PC-3 (cell line): ENCODE results near the gene FXYD5. TPM values are rescaled to one million over a fixed set of nuclear protein-coding genes. Genes with fewer than 3 reads are reported as not detected.
A peak's percentile ranks its signal among the peaks of the same experiment; 100 is the strongest.

Experiments used
- ATAC-seq: fragments of 200-7000 bp; cut with Tn5 transposase; 2 replicates; pipeline ENCODE4 v1.9.1; 2020; ENCODE audit warnings: mild to moderate bottlenecking, moderate library complexity
- BruUV-seq: library from RNA; stranded (reverse); fragments of 400-500 nt; replicated peaks from 2 replicates; lab custom pipeline; 2021; lab: Mats Ljungman, UMichigan
- CTCF ChIA-PET: fragments of 300-600 bp; sonication (Branson Sonifier 250); formaldehyde crosslinking; loops from one replicate; lab custom pipeline; 2022; ENCODE audit warnings: antibody characterized with exemption; lab: Charles Lee
- POLR2A ChIA-PET: fragments of 300-600 bp; sonication (Branson Sonifier 250); formaldehyde crosslinking; loops from one replicate; lab custom pipeline; 2022; ENCODE audit warnings: antibody characterized with exemption; ENCODE audit not compliant: unreplicated experiment; lab: Charles Lee
- DNase-seq: peaks from one replicate; pipeline ENCODE4 v3.0.0-alpha.2; 2015
- H2AFZ ChIP-seq: fragments of 300-600 bp; sonication (generic); 2 replicates; pipeline ENCODE4 v1.6.0; 2016; ENCODE audit warnings: antibody characterized with exemption, low read length
- H3F3A ChIP-seq: fragments of 300-600 bp; sonication (generic); one replicate; pipeline ENCODE4 v1.6.0; 2017; ENCODE audit warnings: antibody characterized with exemption, low read length, control low read depth, mild to moderate bottlenecking; ENCODE audit not compliant: unreplicated experiment
- H3K27ac ChIP-seq: fragments of 300-600 bp; sonication (generic); 2 replicates; pipeline ENCODE4 v1.5.1; 2016; ENCODE audit warnings: mild to moderate bottlenecking, low read length
- H3K27me3 ChIP-seq: fragments of 300-600 bp; sonication (generic); 2 replicates; pipeline ENCODE4 v1.6.1; 2016; ENCODE audit warnings: low read length, mixed read lengths
- H3K36me3 ChIP-seq: fragments of 300-600 bp; sonication (generic); 2 replicates; pipeline ENCODE4 v1.6.1; 2016; ENCODE audit warnings: low read depth, mixed run types, low read length, mixed read lengths
- H3K4me1 ChIP-seq: fragments of 300-600 bp; sonication (generic); 2 replicates; pipeline ENCODE4 v1.5.1; 2016; ENCODE audit warnings: low read length; ENCODE audit not compliant: insufficient read depth
- H3K4me2 ChIP-seq: fragments of 300-600 bp; sonication (generic); 2 replicates; pipeline ENCODE4 v1.6.0; 2016; ENCODE audit warnings: low read length
- H3K4me3 ChIP-seq: fragments of 300-600 bp; sonication (generic); 2 replicates; pipeline ENCODE4 v1.5.1; 2016; ENCODE audit warnings: mild to moderate bottlenecking, low read length, mixed read lengths
- H3K79me2 ChIP-seq: fragments of 300-600 bp; sonication (generic); 2 replicates; pipeline ENCODE4 v1.6.1; 2017; ENCODE audit warnings: low read length, mixed read lengths
- H3K9ac ChIP-seq: fragments of 300-600 bp; sonication (generic); 2 replicates; pipeline ENCODE4 v1.6.0; 2016; ENCODE audit warnings: mild to moderate bottlenecking, low read length
- H3K9me2 ChIP-seq: fragments of 300-600 bp; sonication (generic); replicated peaks from 2 replicates; pipeline ENCODE4 v1.6.1; 2016; ENCODE audit warnings: mixed run types, low read length, mixed read lengths
- H3K9me3 ChIP-seq: fragments of 300-600 bp; sonication (generic); 2 replicates; pipeline ENCODE4 v1.6.1; 2016; ENCODE audit warnings: low read length, mixed read lengths
- H4K20me1 ChIP-seq: fragments of 300-600 bp; sonication (generic); 2 replicates; pipeline ENCODE4 v1.6.1; 2016; ENCODE audit warnings: low read length, mixed read lengths
- EZH2 ChIP-seq: fragments of 300-600 bp; sonication (generic); IDR thresholded peaks from one replicate; pipeline ENCODE4 v1.6.1; 2017; ENCODE audit warnings: antibody characterized with exemption, mild to moderate bottlenecking, low read length; ENCODE audit not compliant: unreplicated experiment
- EZH2phosphoT487 ChIP-seq: fragments of 300-600 bp; sonication (generic); IDR thresholded peaks from 2 replicates; pipeline ENCODE4 v1.6.1; 2018; ENCODE audit warnings: mild to moderate bottlenecking, antibody characterized with exemption, low read length, borderline replicate concordance
- intact Hi-C: fragments of 100-400 bp; cut with micrococcal nuclease; formaldehyde crosslinking; loops from 2 replicates; pipeline ENCODE4 v1.9.0; 2023
- total RNA-seq: library from RNA; depleted of rRNA; stranded (reverse); fragments of >200 nt; gene quantifications from 2 replicates; pipeline ENCODE4 v1.2.3, GENCODE V29; 2014
- TF ChIP-seq, protein P1 (sequence below): fragments of 300-600 bp; sonication (generic); conservative IDR thresholded peaks from 2 replicates; pipeline ENCODE4 v1.5.1; 2017; ENCODE audit warnings: antibody characterized with exemption, low read depth, mild to moderate bottlenecking, low read length

FXYD5 gene
- total RNA-seq, 1 experiment from 2014 or later: 123 TPM

DNA sequence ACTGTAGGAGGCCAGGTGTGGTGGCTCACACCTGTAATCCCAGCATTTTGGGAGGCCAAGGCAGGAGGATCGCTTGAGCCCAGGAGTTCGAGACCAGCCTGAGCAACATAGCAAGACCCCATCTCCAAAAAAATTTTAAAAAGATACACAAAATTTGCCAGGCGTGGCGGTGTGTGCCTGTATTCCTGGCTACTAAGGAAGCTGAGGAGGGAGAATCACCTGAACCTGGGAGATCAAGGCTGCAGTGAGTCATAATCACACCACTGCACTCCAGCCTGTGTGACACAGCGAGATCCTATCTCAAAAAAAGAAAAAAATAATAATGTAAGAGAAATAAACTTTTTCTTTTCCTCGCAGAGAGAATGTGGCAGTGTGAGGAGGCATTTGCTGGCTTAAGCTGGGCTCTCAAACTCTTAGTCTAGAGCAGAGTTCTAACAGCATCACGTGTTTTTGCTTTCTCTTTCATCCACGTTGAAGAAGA lies 52.9 kb downstream of the FXYD5 start:
- no peaks in the 10 kb centered on the region for H3K9me3 ChIP-seq
- no peaks in the 10 kb centered on the region for H4K20me1 ChIP-seq
- H3K9me2 ChIP-seq: no peaks in the 10 kb centered on the region
- no peaks in the 10 kb centered on the region for H3K36me3 ChIP-seq
- no peaks in the 10 kb centered on the region for H3K27me3 ChIP-seq
- H3K9ac ChIP-seq: no peak overlapping the region
- TF ChIP-seq EZH2 (no peak), EZH2phosphoT487 (no peak)
- TF ChIP-seq, protein P1, sequence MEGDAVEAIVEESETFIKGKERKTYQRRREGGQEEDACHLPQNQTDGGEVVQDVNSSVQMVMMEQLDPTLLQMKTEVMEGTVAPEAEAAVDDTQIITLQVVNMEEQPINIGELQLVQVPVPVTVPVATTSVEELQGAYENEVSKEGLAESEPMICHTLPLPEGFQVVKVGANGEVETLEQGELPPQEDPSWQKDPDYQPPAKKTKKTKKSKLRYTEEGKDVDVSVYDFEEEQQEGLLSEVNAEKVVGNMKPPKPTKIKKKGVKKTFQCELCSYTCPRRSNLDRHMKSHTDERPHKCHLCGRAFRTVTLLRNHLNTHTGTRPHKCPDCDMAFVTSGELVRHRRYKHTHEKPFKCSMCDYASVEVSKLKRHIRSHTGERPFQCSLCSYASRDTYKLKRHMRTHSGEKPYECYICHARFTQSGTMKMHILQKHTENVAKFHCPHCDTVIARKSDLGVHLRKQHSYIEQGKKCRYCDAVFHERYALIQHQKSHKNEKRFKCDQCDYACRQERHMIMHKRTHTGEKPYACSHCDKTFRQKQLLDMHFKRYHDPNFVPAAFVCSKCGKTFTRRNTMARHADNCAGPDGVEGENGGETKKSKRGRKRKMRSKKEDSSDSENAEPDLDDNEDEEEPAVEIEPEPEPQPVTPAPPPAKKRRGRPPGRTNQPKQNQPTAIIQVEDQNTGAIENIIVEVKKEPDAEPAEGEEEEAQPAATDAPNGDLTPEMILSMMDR: no peak
- ATAC-seq (no peak), DNase-seq (peak; percentile 19)
- no peaks in the 10 kb centered on the region for H3K4me1 ChIP-seq
- CTCF ChIA-PET: no interaction called here
- no TSS peak for BruUV-seq
- no peak overlapping the region for H2AFZ ChIP-seq
- no peaks in the 10 kb centered on the region for H3F3A ChIP-seq
- no peaks in the 10 kb centered on the region for H3K79me2 ChIP-seq
- no peak overlapping the region for H3K4me2 ChIP-seq
- intact Hi-C loops: no loop called here
- H3K4me3 ChIP-seq: no peak overlapping the region
- H3K27ac ChIP-seq: no peak overlapping the region
- POLR2A ChIA-PET: no interaction called here

DNA sequence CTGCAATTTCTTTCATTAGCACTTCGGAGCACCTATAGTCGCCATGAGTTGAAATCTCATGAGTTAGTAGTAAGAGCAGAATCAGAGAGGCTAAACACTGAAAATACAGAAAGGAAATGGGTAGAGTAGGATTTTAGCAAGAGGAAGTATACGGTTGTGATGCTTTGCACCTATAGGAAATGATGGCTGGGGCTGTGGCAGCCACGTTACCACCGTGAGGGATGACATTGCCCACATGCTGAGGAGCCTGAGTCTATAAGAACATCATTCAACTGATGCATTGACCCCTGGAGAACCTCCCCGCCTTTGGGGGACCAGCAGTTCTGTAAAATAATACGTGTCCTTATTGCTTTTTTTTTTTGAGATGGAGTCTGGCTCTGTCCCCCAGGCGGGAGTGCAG lies 53.6 kb downstream of the FXYD5 start:
- Histone ChIP-seq H3K9ac (no peak overlapping the region), H3K4me3 (no peak overlapping the region), H3K27me3 (no peaks in the 10 kb centered on the region), H3F3A (no peaks in the 10 kb centered on the region), H3K4me2 (no peak overlapping the region), H3K27ac (no peak overlapping the region), H4K20me1 (no peaks in the 10 kb centered on the region), H3K9me3 (no peaks in the 10 kb centered on the region), H3K9me2 (no peaks in the 10 kb centered on the region), H3K79me2 (no peaks in the 10 kb centered on the region), H2AFZ (no peak overlapping the region), H3K36me3 (no peaks in the 10 kb centered on the region), H3K4me1 (no peaks in the 10 kb centered on the region)
- POLR2A ChIA-PET: no interaction called here
- intact Hi-C loops: no loop called here
- TF ChIP-seq, protein P1: no peak
- TF ChIP-seq EZH2phosphoT487 (no peak), EZH2 (no peak)
- no TSS peak for BruUV-seq
- no peak for ATAC-seq
- no peak for DNase-seq
- CTCF ChIA-PET: no interaction called here

DNA sequence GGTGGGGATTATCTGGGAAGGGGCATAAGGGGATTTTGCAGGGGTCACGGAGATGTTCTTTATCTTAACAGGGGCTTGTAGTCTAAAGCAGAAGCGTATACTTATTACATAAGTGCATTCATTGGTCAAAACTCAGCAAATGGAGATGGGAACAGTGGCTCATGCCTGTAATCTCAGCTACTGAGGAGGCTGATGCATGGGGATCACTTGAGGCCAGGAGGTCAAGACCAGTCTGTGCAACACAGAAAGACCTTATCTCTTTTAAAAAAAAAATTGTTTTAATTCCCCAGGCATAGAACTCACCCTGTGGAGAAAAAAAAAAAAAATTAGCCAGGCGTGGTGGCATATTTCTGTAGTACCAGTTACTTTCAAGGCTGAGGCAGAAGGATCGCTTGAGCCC lies 55.1 kb downstream of the FXYD5 start:
- intact Hi-C loops: no loop called here
- H3K9ac ChIP-seq: no peak overlapping the region
- POLR2A ChIA-PET: no interaction called here

More for the DNA sequence above, 55.1 kb downstream of the FXYD5 start:
- H3K4me2 ChIP-seq: no peak overlapping the region
- no peak overlapping the region for H3K4me3 ChIP-seq
- no peaks in the 10 kb centered on the region for H3F3A ChIP-seq
- H4K20me1 ChIP-seq: no peaks in the 10 kb centered on the region
- H3K9me3 ChIP-seq: no peaks in the 10 kb centered on the region
- BruUV-seq: no TSS peak
- no peaks in the 10 kb centered on the region for H3K27me3 ChIP-seq
- H3K27ac ChIP-seq: no peak overlapping the region
- H3K4me1 ChIP-seq: peaks cover 11% of the 10 kb centered on the region
- CTCF ChIA-PET: no interaction called here
- DNase-seq: no peak
- no peaks in the 10 kb centered on the region for H3K79me2 ChIP-seq
- no peaks in the 10 kb centered on the region for H3K36me3 ChIP-seq
- H2AFZ ChIP-seq: no peak overlapping the region
- ATAC-seq: no peak
- TF ChIP-seq EZH2: no peak
- no peak for TF ChIP-seq EZH2phosphoT487
- TF ChIP-seq, protein P1: no peak
- no peaks in the 10 kb centered on the region for H3K9me2 ChIP-seq
